Ovary (tissue), 9 donors: Measurements from ENCODE around the gene RAVER2. TPM values are rescaled to one million over a fixed set of nuclear protein-coding genes. Genes with fewer than 3 reads are reported as not detected.

Experiments
- DNase-seq, 5 donors: peaks; one replicate each; pipeline ENCODE4 v3.0.0-alpha.2; 2019 to 2020
- H3K27ac ChIP-seq, 2 donors: fragments of 200-600 bp; one replicate each; pipeline versions ENCODE4 v1.5.1 to v1.8.0; 2019 to 2022
- H3K27me3 ChIP-seq: fragments of 200-600 bp; one replicate; pipeline ENCODE4 v1.8.0; 2022
- H3K36me3 ChIP-seq: fragments of 200-600 bp; sonication (generic); one replicate; pipeline ENCODE4 v1.5.1; 2019
- H3K4me1 ChIP-seq: one replicate; pipeline ENCODE4 v1.8.1; 2013; ENCODE audit warnings: mild to moderate bottlenecking, moderate library complexity; ENCODE audit not compliant: insufficient read depth
- H3K4me3 ChIP-seq: fragments of 200-600 bp; sonication (generic); one replicate; pipeline ENCODE4 v1.5.1; 2017
- H3K9me3 ChIP-seq, 2 donors: fragments of 200-600 bp in 1 of 2; sonication (generic) in 1 of 2; one replicate each; pipeline versions ENCODE4 v1.5.1 to v1.8.1; 2013 to 2019; ENCODE audit warnings: mild to moderate bottlenecking in 1 of 2, moderate library complexity in 1 of 2
- CTCF ChIP-seq, 3 donors: fragments of 450-650 bp in 2 of 3; fragments of 200-600 bp in 1 of 3; IDR thresholded peaks; one replicate each; pipeline versions ENCODE4 v1.5.1 to v1.8.0; 2016 to 2022; ENCODE audit warnings: antibody characterized with exemption in 3 of 3, mild to moderate bottlenecking in 1 of 3
- EP300 ChIP-seq: sonication (generic); formaldehyde crosslinking; IDR thresholded peaks from one replicate; pipeline ENCODE4 v1.6.1; 2017; ENCODE audit warnings: antibody characterized with exemption
- POLR2A ChIP-seq: fragments of 450-650 bp; IDR thresholded peaks from one replicate; pipeline ENCODE4 v1.6.1; 2017; ENCODE audit warnings: antibody characterized with exemption, mild to moderate bottlenecking, moderate library complexity
- WGBS, 3 donors: extraction: QIAGEN DNeasy Blood & Tissue Kit in 1 of 3; methylation state at CpG; one replicate each; pipeline versions ENCODE4 v1.1.5 to v1.1.7; 2013 to 2017; 5-methylcytosine and 5-hydroxymethylcytosine counted together
- intact Hi-C, 4 donors: fragments of 100-400 bp; cut with DNase I; formaldehyde crosslinking; loops; one replicate each; pipeline versions ENCODE4 v1.11.0 to v1.15.1; 2022 to 2023
- polyA plus RNA-seq, 2 donors: library from polyadenylated mRNA; stranded (reverse); fragments of 200-250 nt in 1 of 2; fragments of 350-450 nt in 1 of 2; fragmentation: Illumina TruSeq in 1 of 2; extraction: RNeasy Lipid Tissue Mini Kit (QIAGEN cat#74804) in 1 of 2; gene quantifications; one replicate each; pipeline ENCODE4 v1.2.3, GENCODE V29; 2013 to 2014
- total RNA-seq, 7 donors: library from RNA; depleted of rRNA in 2 of 7; stranded (reverse); fragments of >200 nt in 2 of 7; fragmentation: NEBNext Ultra II Directional in 3 of 7; extraction: Animal tissue kit (Norgen Biotek cat#: 25700) in 3 of 7; gene quantifications; one replicate each; pipeline versions ENCODE4 v1.1.0 to v1.2.4, GENCODE V29; 2016 to 2023
- donor health status: DM: no; HTN: no; CAD: no; lungs with moderate emphysema.
- donor health status: DM: no; HTN: no; CAD: no.
- donor health status: Bipolar disorder and iron deficiency.
- donor health status: DM: yes; HTN: yes; CAD: no.
- donor health status: DM: no; HTN: no; CAD: no.
- donor health status: DM: yes; HTN: yes; CAD: no.

The RAVER2 gene
- total and polyA plus RNA-seq, 9 donors: 5.0 to 10.7 (median 7.9) TPM

GRCh38 chr1:64871256-64871655 lies 126.4 kb downstream of the RAVER2 start:
- no peaks in the 10 kb centered on the region for H3K36me3 ChIP-seq
- 95 to 96% (median 95%) methylated on average over 8 of the region's 8 CpGs for WGBS, 3 donors
- no peak for TF ChIP-seq EP300
- TF ChIP-seq POLR2A: no peak
- TF ChIP-seq CTCF (IDR thresholded peaks at IDR 0.05): no peak
- intact Hi-C loops: no loop called here
- no peak overlapping the region for H3K27ac ChIP-seq
- no peaks in the 10 kb centered on the region for H3K9me3 ChIP-seq
- no peak for DNase-seq
- no peak overlapping the region for H3K4me3 ChIP-seq
- H3K27me3 ChIP-seq: no peaks in the 10 kb centered on the region
- no peaks in the 10 kb centered on the region for H3K4me1 ChIP-seq

GRCh38 chr1:64872067-64872466 lies 127.2 kb downstream of the RAVER2 start:
- intact Hi-C loops: no loop called here
- TF ChIP-seq CTCF (IDR thresholded peaks at IDR 0.05) (no peak), EP300 (no peak), POLR2A (no peak)
- no peaks in the 10 kb centered on the region for H3K27me3 ChIP-seq
- DNase-seq: no peak
- no peaks in the 10 kb centered on the region for H3K9me3 ChIP-seq
- H3K27ac ChIP-seq: no peak overlapping the region
- 87 to 100% (median 94%) methylated on average over 1 of the region's 1 CpG for WGBS, 3 donors
- H3K4me3 ChIP-seq: no peak overlapping the region
- no peaks in the 10 kb centered on the region for H3K36me3 ChIP-seq
- no peaks in the 10 kb centered on the region for H3K4me1 ChIP-seq

- intact Hi-C loops: no loop called here
- Histone ChIP-seq H3K4me1 (no peaks in the 10 kb centered on the region), H3K27me3 (no peaks in the 10 kb centered on the region), H3K4me3 (no peak overlapping the region), H3K36me3 (no peaks in the 10 kb centered on the region), H3K27ac (no peak overlapping the region), H3K9me3 (no peaks in the 10 kb centered on the region)
- TF ChIP-seq EP300 (no peak), CTCF (IDR thresholded peaks at IDR 0.05) (no peak), POLR2A (no peak)
- 95 to 96% (median 95%) methylated on average over 9 of the region's 9 CpGs for WGBS, 3 donors
- no peak for DNase-seq
Observed at GRCh38 chr1:64873576-64873975, 128.7 kb downstream of the RAVER2 start.

- intact Hi-C loops: no loop called here
- no peaks in the 10 kb centered on the region for H3K9me3 ChIP-seq
- no peak overlapping the region for H3K27ac ChIP-seq
- 87 to 89% (median 88%) methylated on average over 3 of the region's 3 CpGs for WGBS, 3 donors
- TF ChIP-seq POLR2A (no peak), EP300 (no peak), CTCF (IDR thresholded peaks at IDR 0.05) (no peak)
- no peaks in the 10 kb centered on the region for H3K27me3 ChIP-seq
- H3K36me3 ChIP-seq: no peaks in the 10 kb centered on the region
- DNase-seq: no peak
- no peaks in the 10 kb centered on the region for H3K4me1 ChIP-seq
- H3K4me3 ChIP-seq: no peak overlapping the region
Observed at GRCh38 chr1:64874666-64875065, 129.8 kb downstream of the RAVER2 start.

GRCh38 chr1:64875101-64875500 lies 130.2 kb downstream of the RAVER2 start:
- TF ChIP-seq POLR2A: no peak
- TF ChIP-seq CTCF (IDR thresholded peaks at IDR 0.05): no peak
- no peak for TF ChIP-seq EP300
- DNase-seq: no peak
- H3K9me3 ChIP-seq: no peaks in the 10 kb centered on the region
- WGBS, 3 donors: 95 to 96% (median 95%) methylated on average over 10 of the region's 10 CpGs
- intact Hi-C loops: no loop called here
- no peaks in the 10 kb centered on the region for H3K36me3 ChIP-seq
- H3K4me3 ChIP-seq: no peak overlapping the region
- no peak overlapping the region for H3K27ac ChIP-seq
- no peaks in the 10 kb centered on the region for H3K4me1 ChIP-seq
- H3K27me3 ChIP-seq: no peaks in the 10 kb centered on the region
